ENCODE results near the gene RXRA. TPM values are rescaled to one million over a fixed set of nuclear protein-coding genes. Genes with fewer than 3 reads are reported as not detected.

The RXRA gene
- total RNA-seq, 1 donor from 2014 or later, result 16.8 TPM

DNA sequence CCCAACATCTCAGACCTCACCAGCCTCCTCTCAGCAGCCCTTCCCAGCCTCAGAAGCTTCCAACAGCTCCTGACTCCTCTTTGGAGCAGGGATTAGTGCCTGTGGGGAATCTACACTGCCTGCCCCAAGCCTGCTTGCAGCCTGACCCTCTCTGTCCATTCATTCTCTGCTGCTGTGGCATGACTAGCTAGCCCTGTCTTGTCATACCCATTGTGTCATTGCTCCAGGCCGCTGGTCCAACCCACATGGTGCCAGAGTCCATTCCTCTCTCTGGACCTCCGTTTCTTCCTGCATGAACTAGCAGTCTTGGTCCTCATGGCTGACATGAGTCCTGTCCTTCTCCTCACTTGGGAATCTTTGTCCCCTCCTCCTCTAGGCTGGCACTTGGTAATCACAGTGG is 12.8 kb upstream of the RXRA start:
- H3K27me3 ChIP-seq (ENCODE audit: control insufficient read depth, insufficient read depth, low read length), result peaks cover 3% of the 10 kb centered on the region
- H3K36me3 ChIP-seq (ENCODE audit: control insufficient read depth, insufficient read depth, low read length), result no peaks in the 10 kb centered on the region
- no peak for DNase-seq (ENCODE audit: low read depth)
- TF ChIP-seq, protein P1, sequence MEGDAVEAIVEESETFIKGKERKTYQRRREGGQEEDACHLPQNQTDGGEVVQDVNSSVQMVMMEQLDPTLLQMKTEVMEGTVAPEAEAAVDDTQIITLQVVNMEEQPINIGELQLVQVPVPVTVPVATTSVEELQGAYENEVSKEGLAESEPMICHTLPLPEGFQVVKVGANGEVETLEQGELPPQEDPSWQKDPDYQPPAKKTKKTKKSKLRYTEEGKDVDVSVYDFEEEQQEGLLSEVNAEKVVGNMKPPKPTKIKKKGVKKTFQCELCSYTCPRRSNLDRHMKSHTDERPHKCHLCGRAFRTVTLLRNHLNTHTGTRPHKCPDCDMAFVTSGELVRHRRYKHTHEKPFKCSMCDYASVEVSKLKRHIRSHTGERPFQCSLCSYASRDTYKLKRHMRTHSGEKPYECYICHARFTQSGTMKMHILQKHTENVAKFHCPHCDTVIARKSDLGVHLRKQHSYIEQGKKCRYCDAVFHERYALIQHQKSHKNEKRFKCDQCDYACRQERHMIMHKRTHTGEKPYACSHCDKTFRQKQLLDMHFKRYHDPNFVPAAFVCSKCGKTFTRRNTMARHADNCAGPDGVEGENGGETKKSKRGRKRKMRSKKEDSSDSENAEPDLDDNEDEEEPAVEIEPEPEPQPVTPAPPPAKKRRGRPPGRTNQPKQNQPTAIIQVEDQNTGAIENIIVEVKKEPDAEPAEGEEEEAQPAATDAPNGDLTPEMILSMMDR (IDR thresholded peaks at IDR 0.05; ENCODE audit: insufficient read depth, low read length, severe bottlenecking), result no peak
- H3K4me3 ChIP-seq (ENCODE audit: low read depth, low read length), result no peak overlapping the region
- no peak for FAIRE-seq

DNA sequence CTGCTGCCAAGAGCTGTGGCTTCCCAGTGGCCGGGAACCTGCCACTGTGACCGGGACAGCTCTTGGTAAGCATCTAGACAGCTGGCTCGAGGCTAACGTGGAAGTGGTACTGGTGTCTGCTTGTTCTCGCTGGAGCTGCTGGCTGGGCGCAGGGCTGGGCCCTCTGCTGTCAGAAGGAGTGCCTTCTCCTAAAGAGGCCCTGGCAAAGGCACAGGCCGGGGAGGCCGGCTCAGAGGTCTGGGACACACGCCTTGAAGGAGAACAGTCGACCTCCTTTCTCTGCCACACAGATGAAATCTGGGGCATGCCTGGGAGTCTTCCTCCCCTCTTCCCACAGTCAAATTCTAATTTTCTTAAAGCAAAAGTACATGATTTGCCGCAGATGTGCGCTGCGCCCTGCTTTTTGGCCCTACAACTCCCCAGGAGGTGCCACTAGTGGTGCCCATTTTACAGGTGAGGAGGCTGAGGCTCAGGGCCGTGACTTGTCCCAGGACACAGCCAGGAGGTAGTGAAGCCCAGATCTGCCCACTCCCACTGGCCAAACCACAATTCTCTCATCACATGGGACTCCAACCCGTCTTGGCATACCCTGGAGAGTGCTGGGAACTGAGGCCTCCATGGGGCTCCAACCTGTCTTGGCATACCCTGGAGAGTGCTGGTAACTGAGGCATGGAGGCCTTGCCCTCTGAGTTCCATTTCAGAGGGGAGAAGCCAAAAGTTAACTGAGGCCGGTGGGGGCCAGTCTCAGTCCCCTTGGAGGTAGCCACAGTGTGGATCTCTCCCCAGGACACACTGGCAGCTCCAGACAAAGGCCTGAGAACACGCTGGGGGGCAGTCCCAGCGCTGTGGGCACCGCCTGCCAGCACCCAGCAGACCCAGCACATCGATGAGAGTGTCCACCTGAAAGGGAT is 12.0 kb upstream of the RXRA start:
- peaks cover 3% of the 10 kb centered on the region for H3K27me3 ChIP-seq (ENCODE audit: control insufficient read depth, insufficient read depth, low read length)
- FAIRE-seq, result no peak
- H3K4me3 ChIP-seq (ENCODE audit: low read depth, low read length), result no peak overlapping the region
- TF ChIP-seq, protein P1 (IDR thresholded peaks at IDR 0.05; ENCODE audit: insufficient read depth, low read length, severe bottlenecking), result no peak
- H3K36me3 ChIP-seq (ENCODE audit: control insufficient read depth, insufficient read depth, low read length), result no peaks in the 10 kb centered on the region
- no peak for DNase-seq (ENCODE audit: low read depth)

DNA sequence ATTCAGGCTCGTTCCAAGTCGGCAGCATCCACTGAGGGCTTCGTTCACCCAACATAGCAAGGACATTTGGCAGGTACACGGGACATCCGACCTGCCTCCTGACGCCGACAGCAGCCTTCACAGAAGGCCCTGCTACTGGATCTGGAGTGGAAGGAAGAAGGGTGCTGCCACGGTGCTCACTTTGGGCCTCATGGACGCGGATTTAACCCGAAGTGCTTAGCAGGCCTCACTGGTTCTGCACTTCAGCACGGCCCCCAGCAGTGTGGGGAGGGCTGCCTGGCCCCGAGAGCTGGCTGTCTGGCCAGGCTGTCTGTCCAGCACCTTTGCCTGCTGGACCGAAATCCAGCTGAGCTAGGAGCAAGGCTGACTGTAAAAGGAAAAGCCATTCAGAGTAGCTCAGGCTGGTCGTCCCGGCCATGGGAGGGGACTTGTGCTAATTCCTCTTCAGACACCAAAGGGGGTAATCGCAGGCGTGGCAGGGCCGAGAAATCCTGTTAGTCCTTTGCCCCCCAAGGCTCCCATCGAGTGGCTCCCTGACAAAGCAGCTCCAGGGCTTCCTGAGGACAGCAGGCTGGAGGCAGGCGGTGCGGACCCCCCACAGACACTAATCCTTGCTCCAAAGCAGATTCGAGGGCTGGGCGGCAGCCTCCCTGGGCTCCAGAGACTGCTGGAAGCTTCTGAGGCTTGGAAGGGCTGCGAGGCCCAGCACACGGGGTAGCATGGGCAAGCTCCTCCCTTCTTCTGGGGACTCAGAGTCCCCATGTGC is 11.1 kb upstream of the RXRA start:
- Histone ChIP-seq H3K27me3 (ENCODE audit: control insufficient read depth, insufficient read depth, low read length) (peaks cover 3% of the 10 kb centered on the region), H3K4me3 (ENCODE audit: low read depth, low read length) (no peak overlapping the region), H3K36me3 (ENCODE audit: control insufficient read depth, insufficient read depth, low read length) (no peaks in the 10 kb centered on the region)
- TF ChIP-seq, protein P1 (IDR thresholded peaks at IDR 0.05; ENCODE audit: insufficient read depth, low read length, severe bottlenecking), result no peak
- DNase-seq (ENCODE audit: low read depth) (no peak), FAIRE-seq (no peak)

DNA sequence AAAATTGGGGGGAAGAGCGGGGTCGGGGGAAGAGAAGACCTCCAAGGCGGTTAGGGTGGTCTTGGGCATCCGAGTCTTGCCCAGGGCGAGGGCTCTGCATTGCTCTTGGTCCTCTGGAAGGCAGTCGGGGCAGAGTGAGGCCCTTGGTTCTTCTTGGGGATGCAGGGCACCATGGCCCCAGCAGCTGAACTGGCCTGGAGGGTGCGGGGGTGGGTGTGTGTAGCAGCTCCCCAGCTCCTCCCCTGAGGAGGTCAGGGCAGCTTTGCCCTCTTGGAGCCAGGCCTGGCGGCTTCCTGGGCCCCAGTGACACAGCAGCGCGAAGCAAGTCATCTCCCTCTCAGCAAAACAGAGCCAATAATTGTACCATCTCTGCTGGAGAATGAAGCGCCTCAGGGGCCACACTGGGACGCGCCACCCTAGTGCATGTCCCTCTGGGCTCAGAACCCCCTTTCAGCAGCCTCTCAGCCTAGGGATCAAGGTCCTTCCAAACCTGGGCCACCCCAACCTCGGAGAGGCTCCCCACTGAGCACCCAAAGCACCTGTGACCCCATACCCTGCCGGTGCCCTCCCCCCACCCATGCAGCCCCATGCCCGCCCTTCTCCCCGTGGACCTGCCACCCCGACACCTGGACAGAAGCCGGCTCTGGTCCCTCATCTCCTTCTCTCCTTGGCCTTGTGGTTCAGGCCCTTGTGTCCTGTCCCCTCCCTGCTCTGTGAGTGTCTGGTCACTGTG is 10.4 kb upstream of the RXRA start:
- H3K27me3 ChIP-seq (ENCODE audit: control insufficient read depth, insufficient read depth, low read length), result peaks cover 3% of the 10 kb centered on the region
- FAIRE-seq (no peak), DNase-seq (ENCODE audit: low read depth) (no peak)
- H3K4me3 ChIP-seq (ENCODE audit: low read depth, low read length), result no peak overlapping the region
- TF ChIP-seq, protein P1 (IDR thresholded peaks at IDR 0.05; ENCODE audit: insufficient read depth, low read length, severe bottlenecking), result no peak
- no peaks in the 10 kb centered on the region for H3K36me3 ChIP-seq (ENCODE audit: control insufficient read depth, insufficient read depth, low read length)

DNA sequence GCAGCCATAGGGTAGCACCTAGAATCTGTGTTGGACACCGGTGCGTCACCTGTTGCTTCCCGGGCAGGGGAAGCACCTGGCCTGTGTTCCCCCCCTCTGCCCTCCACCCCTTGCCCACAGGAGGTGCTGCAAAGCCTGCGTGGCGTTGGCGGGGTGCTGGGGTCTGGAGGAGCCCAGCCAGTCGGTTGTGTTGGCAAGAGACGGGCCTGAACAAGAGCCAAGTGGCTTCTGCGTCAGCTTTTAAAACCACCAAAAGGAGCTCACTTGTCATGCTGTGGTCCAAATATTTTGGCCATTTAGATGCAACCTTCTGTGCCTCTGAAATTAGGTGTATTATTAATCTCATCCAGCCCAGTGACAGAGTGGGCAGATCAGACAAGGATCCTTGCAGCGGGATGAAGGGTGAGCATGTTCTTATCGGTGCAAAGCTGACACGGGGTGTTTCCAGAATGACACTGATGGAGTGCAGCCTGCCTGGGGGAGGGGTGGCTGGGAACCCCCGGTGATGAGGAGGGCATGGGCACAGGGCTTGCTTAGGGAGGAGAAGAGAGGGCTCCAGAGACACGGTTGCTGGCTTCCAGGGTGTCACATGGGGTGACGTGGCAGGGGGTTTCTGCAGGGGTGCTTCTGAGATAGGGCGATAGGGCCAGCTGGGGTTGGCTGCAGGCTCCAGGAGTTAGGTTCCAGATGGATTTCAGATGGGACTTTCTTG is 9.7 kb upstream of the RXRA start:
- DNase-seq (ENCODE audit: low read depth), result no peak
- TF ChIP-seq, protein P1 (IDR thresholded peaks at IDR 0.05; ENCODE audit: insufficient read depth, low read length, severe bottlenecking), result no peak
- no peaks in the 10 kb centered on the region for H3K36me3 ChIP-seq (ENCODE audit: control insufficient read depth, insufficient read depth, low read length)
- H3K27me3 ChIP-seq (ENCODE audit: control insufficient read depth, insufficient read depth, low read length), result peaks cover 3% of the 10 kb centered on the region
- H3K4me3 ChIP-seq (ENCODE audit: low read depth, low read length), result no peak overlapping the region
- no peak for FAIRE-seq

Data from bronchial epithelial cell (primary cell).